Lower lobe of right lung (tissue), 2 donors: ENCODE measurements around the gene FLRT1. TPM values are rescaled to one million over a fixed set of nuclear protein-coding genes. Genes with fewer than 3 reads are reported as not detected.
"Not testable (repeated sequence)": the region's sequence is repeated elsewhere in the genome, so short reads cannot be mapped to it uniquely, and the experiment has no call there.

Experiments used
- ATAC-seq, 2 donors: fragments of 200-7000 bp; cut with Tn5 transposase; one replicate each; pipeline ENCODE4 v1.9.1; 2020 to 2022; ENCODE audit warnings: mild to moderate bottlenecking in 2 of 2, moderate library complexity in 2 of 2
- DNase-seq: peaks from one replicate; pipeline ENCODE4 v3.0.0-alpha.2; 2020
- H3K27ac ChIP-seq: fragments of 200-600 bp; one replicate; pipeline ENCODE4 v1.8.0; 2022
- H3K27me3 ChIP-seq: fragments of 200-600 bp; one replicate; pipeline ENCODE4 v1.8.0; 2022; ENCODE audit warnings: low read depth
- H3K36me3 ChIP-seq: fragments of 200-600 bp; one replicate; pipeline ENCODE4 v1.8.0; 2022; ENCODE audit warnings: mild to moderate bottlenecking
- H3K4me1 ChIP-seq: fragments of 200-600 bp; one replicate; pipeline ENCODE4 v1.8.0; 2022
- H3K4me3 ChIP-seq: fragments of 200-600 bp; one replicate; pipeline ENCODE4 v1.8.0; 2022; ENCODE audit warnings: mild to moderate bottlenecking
- H3K9me3 ChIP-seq: fragments of 200-600 bp; one replicate; pipeline ENCODE4 v1.8.0; 2022
- CTCF ChIP-seq: fragments of 200-600 bp; IDR thresholded peaks from one replicate; pipeline ENCODE4 v1.8.0; 2022; ENCODE audit warnings: antibody characterized with exemption, mild to moderate bottlenecking
- intact Hi-C: fragments of 100-400 bp; cut with DNase I; formaldehyde crosslinking; loops from one replicate; pipeline ENCODE4 v1.11.0; 2022
- total RNA-seq: library from RNA; stranded (reverse); fragmentation: NEBNext Ultra II Directional; extraction: Animal tissue kit (Norgen Biotek cat#: 25700); gene quantifications from one replicate; pipeline ENCODE4 v1.2.1, GENCODE V29; 2021
- donor health status: DM: no; HTN: yes; CAD: no; lungs with severe emphysema.

The FLRT1 gene
- total RNA-seq, 1 donor from 2014 or later = not detected

- H3K27me3 ChIP-seq = no peaks in the 10 kb centered on the region
- no peak for TF ChIP-seq CTCF
- H3K4me3 ChIP-seq = no peak overlapping the region
- no peaks in the 10 kb centered on the region for H3K36me3 ChIP-seq
- H3K9me3 ChIP-seq = no peaks in the 10 kb centered on the region
- H3K4me1 ChIP-seq = no peaks in the 10 kb centered on the region
- DNase-seq = no peak
- ATAC-seq = no peak
- intact Hi-C loops = no loop called here
- H3K27ac ChIP-seq = no peak overlapping the region
These were observed 9.1 kb downstream of the FLRT1 start for GRCh38 chr11:64044730-64045393.

GRCh38 chr11:64045700-64046099 lies 10.0 kb downstream of the FLRT1 start:
- no peak for ATAC-seq
- no peak for DNase-seq
- H3K36me3 ChIP-seq = no peaks in the 10 kb centered on the region
- H3K27ac ChIP-seq = no peak overlapping the region
- intact Hi-C loops = no loop called here
- no peaks in the 10 kb centered on the region for H3K9me3 ChIP-seq
- H3K4me3 ChIP-seq = no peak overlapping the region
- H3K4me1 ChIP-seq = no peaks in the 10 kb centered on the region
- TF ChIP-seq CTCF = no peak
- no peaks in the 10 kb centered on the region for H3K27me3 ChIP-seq

- H3K27ac ChIP-seq, H3K36me3 ChIP-seq, H3K27me3 ChIP-seq, H3K9me3 ChIP-seq, ATAC-seq, H3K4me3 ChIP-seq, DNase-seq, H3K4me1 ChIP-seq, intact Hi-C loops: not testable (repeated sequence)
These were observed 11.6 kb downstream of the FLRT1 start for GRCh38 chr11:64047373-64047772.

GRCh38 chr11:64048042-64048854 lies 12.5 kb downstream of the FLRT1 start:
- Histone ChIP-seq H3K9me3 (no peaks in the 10 kb centered on the region), H3K27me3 (no peaks in the 10 kb centered on the region), H3K4me3 (no peak overlapping the region), H3K27ac (no peak overlapping the region), H3K4me1 (no peaks in the 10 kb centered on the region), H3K36me3 (no peaks in the 10 kb centered on the region)
- ATAC-seq (no peak), DNase-seq (no peak)
- intact Hi-C loops = no loop called here
- no peak for TF ChIP-seq CTCF

GRCh38 chr11:64049509-64049908 lies 13.8 kb downstream of the FLRT1 start:
- H3K4me3 ChIP-seq = no peak overlapping the region
- H3K27me3 ChIP-seq = no peaks in the 10 kb centered on the region
- TF ChIP-seq CTCF = no peak
- intact Hi-C loops = no loop called here
- no peaks in the 10 kb centered on the region for H3K4me1 ChIP-seq
- H3K27ac ChIP-seq = no peak overlapping the region
- no peaks in the 10 kb centered on the region for H3K36me3 ChIP-seq
- ATAC-seq = no peak
- no peaks in the 10 kb centered on the region for H3K9me3 ChIP-seq
- DNase-seq = no peak

- no peak overlapping the region for H3K27ac ChIP-seq
- no peak for TF ChIP-seq CTCF
- ATAC-seq (no peak), DNase-seq (no peak)
- H3K4me3 ChIP-seq = no peak overlapping the region
- no peaks in the 10 kb centered on the region for H3K36me3 ChIP-seq
- H3K9me3 ChIP-seq = no peaks in the 10 kb centered on the region
- no peaks in the 10 kb centered on the region for H3K4me1 ChIP-seq
- H3K27me3 ChIP-seq = no peaks in the 10 kb centered on the region
- intact Hi-C loops = no loop called here
These were observed 15.6 kb downstream of the FLRT1 start for GRCh38 chr11:64051297-64051696.
